Measurements from ENCODE around the gene TSSC4.

TSSC4 gene

DNA sequence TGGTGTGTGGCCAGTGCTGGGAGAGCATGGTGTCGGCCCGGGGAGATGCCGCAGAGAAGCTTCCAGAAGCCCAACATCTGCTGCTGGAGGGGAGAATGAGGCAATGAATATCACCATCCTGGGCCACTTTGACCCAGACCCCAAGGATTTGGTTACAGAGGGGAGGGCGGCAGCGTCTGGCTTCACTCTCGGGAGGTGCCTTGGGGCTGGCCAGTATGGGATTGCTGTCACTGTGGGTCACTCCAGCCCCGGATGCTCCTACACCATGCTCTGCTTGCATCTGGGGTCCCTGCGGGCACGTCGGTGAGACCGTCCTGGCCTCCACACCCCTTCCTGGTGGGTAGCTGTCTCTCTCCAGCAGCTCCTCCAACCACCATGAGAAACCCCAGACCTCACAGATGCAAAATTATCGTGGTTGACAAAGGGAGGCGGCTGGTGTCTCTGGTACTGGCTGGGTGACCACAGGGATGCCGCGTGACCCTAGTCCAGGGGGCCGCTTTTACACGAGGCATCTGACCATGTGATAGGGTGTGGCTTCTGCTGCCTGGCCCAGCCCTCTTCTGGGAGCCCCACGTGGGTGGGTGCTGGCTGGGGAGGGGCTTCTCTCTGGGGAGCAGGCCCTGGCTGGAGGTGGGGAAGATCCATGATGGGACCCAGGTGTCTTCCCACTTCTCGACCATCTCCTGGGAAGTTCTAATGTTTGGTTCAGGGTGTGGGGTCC is 49.9 kb downstream of the TSSC4 start:
- DNase-seq (ENCODE audit: low read depth, low spot score): no peak
- POLR2A ChIA-PET: no interaction called here

DNA sequence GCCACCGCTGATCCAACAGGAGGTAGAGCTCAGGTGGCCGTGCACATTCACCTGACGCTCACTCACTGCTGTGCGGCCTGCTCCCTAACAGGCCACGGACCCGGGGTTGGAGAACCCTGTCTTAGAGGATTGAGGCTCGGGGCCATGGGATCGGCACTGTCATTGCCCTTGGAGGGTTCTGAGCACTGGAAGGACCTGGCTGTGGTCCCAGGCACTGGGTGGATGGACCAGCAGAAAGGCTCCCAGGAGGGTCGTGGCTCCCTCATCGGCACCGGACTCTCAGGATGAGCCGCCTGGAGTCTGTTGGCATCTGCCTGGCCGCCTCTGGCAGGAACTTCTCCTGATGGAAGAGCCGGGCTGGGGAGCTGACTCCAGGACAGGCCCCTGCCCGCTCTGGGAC is 50.8 kb downstream of the TSSC4 start:
- POLR2A ChIA-PET: no interaction called here
- TF ChIP-seq, protein P1, sequence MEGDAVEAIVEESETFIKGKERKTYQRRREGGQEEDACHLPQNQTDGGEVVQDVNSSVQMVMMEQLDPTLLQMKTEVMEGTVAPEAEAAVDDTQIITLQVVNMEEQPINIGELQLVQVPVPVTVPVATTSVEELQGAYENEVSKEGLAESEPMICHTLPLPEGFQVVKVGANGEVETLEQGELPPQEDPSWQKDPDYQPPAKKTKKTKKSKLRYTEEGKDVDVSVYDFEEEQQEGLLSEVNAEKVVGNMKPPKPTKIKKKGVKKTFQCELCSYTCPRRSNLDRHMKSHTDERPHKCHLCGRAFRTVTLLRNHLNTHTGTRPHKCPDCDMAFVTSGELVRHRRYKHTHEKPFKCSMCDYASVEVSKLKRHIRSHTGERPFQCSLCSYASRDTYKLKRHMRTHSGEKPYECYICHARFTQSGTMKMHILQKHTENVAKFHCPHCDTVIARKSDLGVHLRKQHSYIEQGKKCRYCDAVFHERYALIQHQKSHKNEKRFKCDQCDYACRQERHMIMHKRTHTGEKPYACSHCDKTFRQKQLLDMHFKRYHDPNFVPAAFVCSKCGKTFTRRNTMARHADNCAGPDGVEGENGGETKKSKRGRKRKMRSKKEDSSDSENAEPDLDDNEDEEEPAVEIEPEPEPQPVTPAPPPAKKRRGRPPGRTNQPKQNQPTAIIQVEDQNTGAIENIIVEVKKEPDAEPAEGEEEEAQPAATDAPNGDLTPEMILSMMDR (IDR thresholded peaks at IDR 0.05; ENCODE audit: insufficient read depth, low read length, missing control alignments): no peak
- no peak overlapping the region for H3K4me3 ChIP-seq (ENCODE audit: low read depth, low read length)
- DNase-seq (ENCODE audit: low read depth, low spot score): no peak
- CTCF ChIA-PET: no interaction called here

More for the DNA sequence above, 49.9 kb downstream of the TSSC4 start:
- CTCF ChIA-PET: no interaction called here
- TF ChIP-seq, protein P1 (IDR thresholded peaks at IDR 0.05; ENCODE audit: insufficient read depth, low read length, missing control alignments): no peak
- H3K4me3 ChIP-seq (ENCODE audit: low read depth, low read length): no peak overlapping the region

DNA sequence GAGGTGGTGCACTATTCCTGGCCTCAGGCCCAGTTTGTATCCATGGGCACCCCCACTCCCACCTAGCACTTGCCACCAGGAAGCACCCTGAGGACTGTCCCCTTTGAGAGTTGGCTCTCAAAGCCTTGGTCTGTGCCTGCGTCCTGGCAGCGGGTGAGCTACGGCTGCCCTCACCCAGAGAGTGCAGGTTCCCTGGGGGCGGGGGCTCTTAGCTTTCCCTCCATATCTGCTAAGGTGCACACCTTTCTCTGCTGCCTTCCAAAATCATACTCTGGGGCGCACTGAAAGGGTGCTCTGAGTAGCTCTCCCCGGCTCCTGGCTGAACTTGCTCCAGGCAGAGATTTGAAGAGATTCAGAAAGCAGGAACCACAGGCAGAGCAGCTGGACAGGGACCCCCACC is 51.4 kb downstream of the TSSC4 start:
- no peak overlapping the region for H3K4me3 ChIP-seq (ENCODE audit: low read depth, low read length)
- ChIA-PET CTCF (no interaction called here), POLR2A (no interaction called here)
- no peak for DNase-seq (ENCODE audit: low read depth, low spot score)
- TF ChIP-seq, protein P1 (IDR thresholded peaks at IDR 0.05; ENCODE audit: insufficient read depth, low read length, missing control alignments): no peak

DNA sequence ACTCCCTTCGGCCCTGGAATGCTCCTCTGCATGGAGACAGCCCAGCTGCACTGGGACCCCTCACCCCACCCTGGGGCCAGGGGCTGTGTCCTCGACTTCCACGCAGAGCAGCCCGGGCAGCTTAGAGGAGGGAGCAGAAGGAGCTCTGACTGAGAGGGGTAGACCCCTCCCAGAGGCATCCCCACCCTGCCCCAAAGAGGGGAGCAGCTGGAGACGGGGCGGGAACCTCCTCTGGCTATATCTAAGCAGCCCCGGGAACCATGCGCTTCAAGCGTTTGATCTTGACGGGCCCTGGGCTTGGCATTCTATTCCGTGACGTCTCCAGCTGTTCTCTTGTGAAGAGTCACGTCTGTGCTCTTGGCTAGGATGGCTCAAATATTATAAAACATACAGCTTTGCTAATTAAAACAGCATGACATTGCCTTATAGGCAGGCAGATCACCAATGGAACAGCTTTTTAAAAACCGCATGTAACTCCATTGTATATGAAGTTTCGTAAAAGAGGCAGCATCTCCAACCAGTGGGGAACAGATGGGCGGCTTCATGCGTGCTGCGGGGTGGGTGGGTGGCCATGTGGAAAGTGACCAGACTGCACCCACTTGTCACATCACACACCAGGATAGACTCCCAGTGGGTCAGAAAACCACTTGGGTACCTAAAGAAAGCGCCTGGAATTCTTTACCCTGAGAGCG is 51.9 kb downstream of the TSSC4 start:
- H3K4me3 ChIP-seq (ENCODE audit: low read depth, low read length): no peak overlapping the region
- ChIA-PET CTCF (no interaction called here), POLR2A (no interaction called here)
- DNase-seq (ENCODE audit: low read depth, low spot score): no peak
- TF ChIP-seq, protein P1 (IDR thresholded peaks at IDR 0.05; ENCODE audit: insufficient read depth, low read length, missing control alignments): no peak

DNA sequence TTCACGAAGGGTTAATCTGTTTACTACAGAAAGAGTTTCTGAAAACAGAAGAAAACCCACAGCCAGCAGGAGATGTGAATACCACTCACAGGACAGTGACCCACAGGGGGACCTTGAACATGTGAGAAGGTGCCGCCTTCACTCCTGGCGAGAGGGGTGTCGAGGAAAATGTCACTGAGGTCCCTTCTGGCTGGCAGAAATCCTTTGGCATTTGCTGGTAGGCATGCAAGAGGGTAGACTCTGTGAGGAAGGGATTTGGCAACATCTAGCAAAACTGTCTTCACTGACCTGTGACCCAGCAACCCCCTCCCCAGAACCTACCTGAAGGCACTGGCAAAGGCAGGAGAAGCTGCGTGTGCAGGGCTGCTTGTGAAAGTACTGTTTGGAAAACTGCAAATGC is 52.9 kb downstream of the TSSC4 start:
- no peak for DNase-seq (ENCODE audit: low read depth, low spot score)
- POLR2A ChIA-PET: no interaction called here

More for the DNA sequence above, 52.9 kb downstream of the TSSC4 start:
- H3K4me3 ChIP-seq (ENCODE audit: low read depth, low read length): no peak overlapping the region
- TF ChIP-seq, protein P1 (IDR thresholded peaks at IDR 0.05; ENCODE audit: insufficient read depth, low read length, missing control alignments): no peak
- CTCF ChIA-PET: no interaction called here
